Adrenal gland (tissue), 5 donors: Measurements from ENCODE around the gene TOLLIP.

Experiments
- POLR2A ChIP-seq, 2 donors: fragments of 450-650 bp; IDR thresholded peaks; one replicate each; pipeline ENCODE4 v1.6.1; 2017; ENCODE audit warnings: antibody characterized with exemption in 2 of 2, mild to moderate bottlenecking in 2 of 2, moderate library complexity in 1 of 2
- TF ChIP-seq, protein P1 (sequence below), 6 experiments: fragments of 450-650 bp in 4 of 6; fragments of 200-600 bp in 2 of 6; sonication (generic) in 1 of 6; IDR thresholded peaks; 1 replicate in 5 of 6; 2 replicates in 1 of 6; pipeline versions ENCODE4 v1.5.1 to v1.8.0; 2016 to 2021; ENCODE audit warnings: antibody characterized with exemption in 6 of 6, mild to moderate bottlenecking in 2 of 6, moderate library complexity in 1 of 6
- donor health status: DM: no; HTN: no; CAD: no.

DNA sequence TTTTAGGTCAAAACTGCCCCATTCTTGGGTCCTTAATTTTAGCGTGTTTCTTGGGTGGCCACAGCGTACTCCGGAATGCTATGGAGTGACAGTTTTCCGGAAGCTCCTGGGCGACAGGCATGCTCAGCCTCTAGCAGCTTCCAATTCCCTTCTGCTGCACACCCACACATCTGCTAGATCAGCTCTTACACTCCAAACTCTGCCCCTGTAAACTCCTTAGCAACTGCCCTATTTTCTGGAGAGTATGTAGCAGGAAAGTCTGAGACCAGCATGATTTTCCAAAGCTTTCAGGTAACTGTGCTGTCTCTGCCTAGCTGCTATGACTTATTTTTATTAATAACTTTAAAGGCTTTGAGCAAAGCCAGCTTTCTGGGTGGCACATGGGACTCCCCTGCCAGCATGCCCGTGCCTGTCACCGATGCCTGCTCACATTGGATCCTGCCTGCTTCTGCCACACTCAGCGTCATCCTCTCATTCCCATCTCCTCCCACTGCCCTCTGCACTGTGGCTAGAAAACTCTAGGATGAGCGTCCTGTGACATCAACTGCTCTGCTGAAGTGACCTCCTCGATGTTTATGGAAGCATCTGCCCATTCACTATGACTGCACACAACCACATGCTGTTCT lies 17.3 kb downstream of the TOLLIP start:
- TF ChIP-seq, protein P1, sequence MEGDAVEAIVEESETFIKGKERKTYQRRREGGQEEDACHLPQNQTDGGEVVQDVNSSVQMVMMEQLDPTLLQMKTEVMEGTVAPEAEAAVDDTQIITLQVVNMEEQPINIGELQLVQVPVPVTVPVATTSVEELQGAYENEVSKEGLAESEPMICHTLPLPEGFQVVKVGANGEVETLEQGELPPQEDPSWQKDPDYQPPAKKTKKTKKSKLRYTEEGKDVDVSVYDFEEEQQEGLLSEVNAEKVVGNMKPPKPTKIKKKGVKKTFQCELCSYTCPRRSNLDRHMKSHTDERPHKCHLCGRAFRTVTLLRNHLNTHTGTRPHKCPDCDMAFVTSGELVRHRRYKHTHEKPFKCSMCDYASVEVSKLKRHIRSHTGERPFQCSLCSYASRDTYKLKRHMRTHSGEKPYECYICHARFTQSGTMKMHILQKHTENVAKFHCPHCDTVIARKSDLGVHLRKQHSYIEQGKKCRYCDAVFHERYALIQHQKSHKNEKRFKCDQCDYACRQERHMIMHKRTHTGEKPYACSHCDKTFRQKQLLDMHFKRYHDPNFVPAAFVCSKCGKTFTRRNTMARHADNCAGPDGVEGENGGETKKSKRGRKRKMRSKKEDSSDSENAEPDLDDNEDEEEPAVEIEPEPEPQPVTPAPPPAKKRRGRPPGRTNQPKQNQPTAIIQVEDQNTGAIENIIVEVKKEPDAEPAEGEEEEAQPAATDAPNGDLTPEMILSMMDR (IDR thresholded peaks at IDR 0.05), result no peak
- TF ChIP-seq POLR2A (IDR thresholded peaks at IDR 0.05), result no peak
